DMS53 (cell line): ENCODE data around the gene FDXACB1.

Experiments
- DNase-seq: peaks from one replicate; lab custom pipeline; 2025; lab: John Stamatoyannopoulos, UW

FDXACB1 gene

DNA sequence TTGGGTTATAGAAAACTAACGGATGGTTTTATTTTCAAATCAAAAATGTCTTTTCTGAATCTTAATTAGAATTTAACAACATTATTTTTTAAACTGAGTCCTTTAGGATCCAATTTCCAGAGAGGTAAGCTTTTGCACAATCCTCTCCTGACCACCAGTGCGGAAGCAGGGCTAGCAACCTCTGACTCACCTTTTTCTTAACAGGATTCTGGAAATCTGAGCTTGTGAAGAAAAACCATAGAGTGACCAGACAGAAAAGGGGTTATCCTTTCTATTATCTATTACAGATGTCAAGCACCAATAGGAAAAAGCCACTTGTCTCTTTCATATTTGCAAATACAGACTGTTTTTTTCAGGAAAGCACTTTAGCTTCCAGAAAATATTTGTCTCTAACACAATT is 32.9 kb downstream of the FDXACB1 start:
- no peak for DNase-seq

DNA sequence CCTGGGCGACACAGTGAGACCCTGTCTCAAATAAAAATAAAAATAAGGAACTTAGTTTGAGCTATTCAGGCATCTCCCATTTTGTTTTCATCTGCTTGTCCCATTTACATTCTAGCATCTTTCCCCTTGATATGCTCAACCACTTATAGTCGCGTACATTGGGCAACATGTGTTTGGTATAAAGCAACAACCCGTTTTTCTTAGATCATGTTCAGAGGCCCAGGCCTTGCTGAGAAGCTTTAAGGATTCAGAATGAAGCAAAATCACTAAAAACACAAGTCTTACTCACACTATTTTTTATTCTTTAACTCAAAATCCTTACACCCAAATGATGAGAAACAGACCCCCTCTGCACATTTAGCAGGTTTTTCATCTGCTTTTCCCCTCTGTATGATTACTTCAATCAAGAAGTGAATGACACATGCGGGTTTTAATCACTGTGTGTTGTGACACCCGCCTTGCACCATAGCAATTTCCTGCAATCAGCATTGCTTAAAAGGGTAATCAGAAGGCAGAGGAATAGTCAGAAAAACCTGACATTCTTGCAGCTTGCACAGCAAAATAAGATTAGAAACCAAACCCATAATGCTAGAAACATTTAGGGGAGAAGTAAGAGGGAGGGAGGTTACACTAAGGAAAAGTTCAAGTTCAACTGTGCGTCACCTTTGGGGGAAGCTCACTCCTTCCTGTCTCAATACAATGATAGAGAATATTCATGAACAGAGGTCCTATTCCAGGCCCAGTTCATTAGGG is 33.5 kb downstream of the FDXACB1 start:
- no peak for DNase-seq

DNA sequence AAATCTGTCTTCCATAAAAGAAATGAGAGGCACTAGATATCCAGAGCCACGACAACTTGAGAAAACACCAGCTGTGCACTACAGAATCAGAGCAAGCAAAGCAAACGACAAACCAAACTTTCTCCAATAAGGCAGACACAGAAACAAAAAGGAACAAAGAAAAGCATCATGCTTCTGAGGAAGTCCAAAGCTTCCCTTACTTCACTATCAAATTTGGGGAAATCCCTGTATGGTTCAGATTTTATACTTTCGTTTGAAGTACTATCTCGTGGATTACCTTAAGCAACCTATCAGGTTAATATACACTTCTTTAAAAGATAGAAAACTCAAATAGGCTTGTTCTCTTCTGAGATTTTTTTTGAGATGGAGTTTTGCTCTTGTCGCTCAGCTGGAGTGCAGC is 35.3 kb downstream of the FDXACB1 start:
- DNase-seq = no peak

DNA sequence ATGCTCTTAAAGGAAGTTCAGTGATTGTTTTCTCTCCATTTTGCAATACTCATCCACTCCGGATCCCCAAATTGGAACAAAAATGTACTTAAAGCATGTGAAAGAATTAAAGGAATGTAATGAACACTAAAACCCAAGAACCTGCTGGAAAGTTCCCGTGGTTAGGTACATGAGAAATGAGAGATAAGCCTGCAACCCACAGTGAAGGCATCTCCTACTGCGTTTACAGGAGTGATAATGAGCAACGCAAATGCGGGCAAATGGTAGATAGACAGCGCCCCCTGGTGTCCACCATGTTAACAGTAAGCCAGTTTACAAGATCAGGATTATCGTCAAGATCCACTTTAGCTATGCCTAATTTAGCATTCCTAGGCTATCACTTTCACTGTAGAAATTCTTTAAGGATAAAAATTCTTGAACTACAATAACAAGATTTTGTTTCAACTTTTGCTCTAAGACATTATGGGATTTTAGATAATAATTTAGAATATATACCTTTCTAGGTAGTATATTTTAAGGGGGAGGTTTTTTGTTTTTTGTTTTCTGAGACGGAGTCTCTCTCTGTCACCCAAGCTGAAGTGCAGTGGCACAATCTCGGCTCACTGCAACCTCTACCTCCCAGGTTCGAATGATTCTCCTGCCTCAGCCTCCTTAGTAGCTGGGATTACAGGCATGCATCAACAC is 37.5 kb downstream of the FDXACB1 start:
- DNase-seq = peak; percentile 88

DNA sequence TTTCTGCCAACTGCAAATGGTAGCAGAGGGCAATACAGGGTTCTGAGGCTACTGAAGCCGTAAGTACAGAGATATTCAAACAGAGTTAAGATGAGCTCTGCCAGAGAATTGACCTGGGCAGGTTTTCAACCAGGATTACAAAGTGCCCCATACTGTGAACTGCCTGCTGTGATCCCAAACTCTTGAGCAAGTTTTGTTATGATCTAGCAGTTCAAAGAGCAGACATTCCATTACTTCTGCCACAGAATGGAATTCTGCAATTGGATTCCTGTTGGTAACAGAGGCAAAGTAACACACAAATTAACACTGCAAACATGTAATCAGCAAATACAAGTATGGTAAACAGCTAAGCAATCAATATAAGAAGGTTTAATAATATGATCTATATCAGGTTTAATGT is 38.8 kb downstream of the FDXACB1 start:
- DNase-seq = no peak

DNA sequence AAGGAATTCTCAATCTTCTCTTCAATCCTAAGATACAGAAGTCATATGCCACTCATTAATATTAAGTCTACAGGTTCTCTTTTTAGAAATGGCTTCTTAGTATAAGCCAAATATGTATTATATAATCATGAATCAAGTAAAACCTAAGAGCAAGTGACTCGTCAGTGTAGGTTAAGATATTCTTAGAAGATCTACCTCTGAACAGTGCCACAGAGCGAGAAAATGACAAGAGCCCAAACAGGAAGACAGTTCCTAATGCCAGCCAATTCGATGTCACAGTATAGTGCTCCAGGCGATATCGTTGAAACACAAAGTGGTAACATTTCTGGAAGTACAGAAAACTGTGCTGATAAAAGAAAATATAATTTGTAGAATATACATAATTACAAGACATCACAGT is 40.9 kb downstream of the FDXACB1 start:
- no peak for DNase-seq

DNA sequence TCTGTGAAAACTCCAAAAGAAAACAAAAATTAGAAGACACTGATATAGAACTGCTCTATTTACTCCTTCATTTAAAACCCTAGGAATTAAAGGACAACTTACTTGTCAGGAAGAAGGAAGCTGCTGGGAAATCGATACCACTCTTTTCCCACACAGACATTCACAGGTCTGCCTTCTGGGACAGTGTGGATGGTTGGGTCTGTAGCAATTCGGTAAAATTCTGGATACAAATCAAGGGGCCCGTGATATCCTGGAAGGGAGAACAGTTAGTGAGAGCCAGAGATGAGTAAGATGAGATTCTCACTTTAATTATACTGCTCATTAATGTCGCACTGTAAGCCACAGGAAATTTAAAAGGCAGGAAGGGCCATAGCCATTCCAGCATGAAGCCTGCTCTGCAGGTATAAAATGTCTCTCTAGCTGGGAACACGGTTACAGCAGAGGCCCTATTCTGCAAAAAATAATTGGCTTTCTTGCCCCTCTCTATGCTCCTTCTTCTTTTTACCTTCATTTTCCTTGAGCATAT is 41.5 kb downstream of the FDXACB1 start:
- no peak for DNase-seq

DNA sequence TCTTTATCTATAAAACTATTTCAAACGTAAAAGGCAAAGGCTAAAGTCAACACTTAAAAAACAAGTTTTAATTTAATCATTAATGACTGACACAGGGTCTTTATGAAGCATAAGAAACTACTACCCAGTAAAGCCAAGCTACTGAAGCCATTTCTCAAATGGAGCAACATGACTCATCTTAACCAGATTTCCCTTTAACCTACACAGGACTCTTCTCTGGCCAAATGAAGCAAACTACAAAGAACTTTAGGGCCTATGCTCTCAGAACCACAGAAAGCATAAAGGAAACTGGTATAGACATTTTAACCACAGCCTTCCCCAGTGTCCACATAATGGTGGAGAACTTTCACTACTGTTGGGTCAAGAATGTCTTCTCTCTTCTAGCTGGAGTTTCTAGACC is 42.2 kb downstream of the FDXACB1 start:
- DNase-seq = no peak

DNA sequence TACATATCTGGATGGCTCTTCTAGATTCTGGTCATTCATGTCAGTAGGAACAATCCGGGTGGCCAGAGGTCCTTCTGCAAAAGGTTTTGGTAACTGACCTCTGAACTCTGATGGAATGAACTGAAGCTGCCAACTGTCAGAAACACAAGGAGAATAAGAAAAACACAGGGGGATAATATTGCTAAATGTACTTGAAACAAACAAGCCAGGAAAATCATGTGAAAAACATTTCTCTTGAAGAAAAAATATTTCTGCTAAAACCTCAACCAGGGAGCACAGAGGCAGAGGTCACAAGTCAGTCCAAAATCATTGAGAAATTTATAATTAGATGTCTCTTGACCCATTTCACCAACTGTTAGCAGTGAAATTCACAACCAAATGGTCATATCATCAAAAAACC is 42.8 kb downstream of the FDXACB1 start:
- no peak for DNase-seq

DNA sequence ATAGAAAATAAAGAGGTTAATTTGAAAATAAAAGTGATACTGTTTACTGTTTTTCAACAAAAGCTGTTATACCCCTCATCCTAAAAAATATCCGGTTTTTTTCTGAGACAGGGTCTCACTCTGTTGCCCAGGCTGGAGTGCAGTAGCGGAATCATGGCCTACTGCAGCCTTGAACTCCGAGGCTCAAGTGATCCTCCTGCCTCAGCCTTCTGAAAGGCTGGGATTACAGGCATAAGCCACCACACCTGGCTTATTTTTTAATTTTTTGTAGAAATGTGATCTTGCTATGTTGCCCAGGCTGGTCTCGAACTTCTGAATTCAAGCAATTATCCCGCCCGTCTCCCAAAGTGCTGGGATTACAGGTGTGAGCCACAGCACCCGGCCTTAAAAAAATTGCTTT is 43.3 kb downstream of the FDXACB1 start:
- DNase-seq = no peak

DNA sequence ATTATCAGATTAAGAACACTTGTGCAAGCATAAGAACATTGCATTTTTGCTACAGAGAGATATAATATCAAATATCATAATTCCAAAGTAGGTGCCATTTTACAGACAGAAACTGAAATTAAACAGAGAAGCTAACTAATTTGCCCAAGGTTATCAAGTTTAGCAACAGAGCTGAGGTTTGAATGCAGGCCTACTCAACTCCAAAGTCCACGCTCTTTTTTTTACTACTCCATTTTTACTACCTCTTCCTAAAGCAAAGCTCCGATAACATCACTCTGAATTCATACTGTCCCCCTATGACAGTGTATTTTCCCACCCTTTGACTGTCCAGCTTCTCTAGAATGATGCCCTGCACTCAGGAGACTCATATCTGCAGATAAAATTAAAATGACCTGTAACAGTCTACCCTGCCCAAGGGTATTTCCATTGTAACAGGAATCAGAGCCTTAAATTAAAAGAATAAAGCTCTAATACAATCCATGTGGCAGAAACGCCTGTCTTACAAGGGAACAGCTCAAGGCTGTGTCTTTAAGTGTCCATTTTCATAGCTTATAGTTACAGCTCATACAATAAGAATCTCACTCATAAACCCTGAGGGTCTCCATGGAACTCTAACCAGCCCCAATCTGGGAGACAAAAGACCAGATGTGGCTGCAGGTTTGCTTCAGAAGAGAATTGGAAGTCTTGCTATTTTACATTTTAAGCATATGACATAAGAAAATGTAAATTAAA is 44.4 kb downstream of the FDXACB1 start:
- DNase-seq = no peak

DNA sequence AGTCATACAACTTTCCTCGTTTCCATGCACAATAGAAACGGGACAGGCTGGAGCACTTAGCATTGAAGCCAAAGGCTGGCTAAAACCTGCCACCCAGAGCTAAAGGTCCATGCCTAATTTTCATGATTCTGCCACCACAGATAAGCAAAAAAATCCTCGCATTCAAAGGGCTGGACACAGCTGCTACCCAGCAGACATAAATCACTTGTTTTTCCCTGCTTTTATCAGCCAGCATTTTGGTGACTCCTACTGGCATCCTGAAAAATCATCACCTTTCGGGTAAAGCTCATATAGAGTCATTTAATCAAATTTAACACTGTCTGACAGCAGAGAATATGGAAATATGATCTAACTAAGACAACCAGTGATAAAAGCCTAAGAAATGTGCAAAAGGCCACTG is 45.4 kb downstream of the FDXACB1 start:
- peak; percentile 36 for DNase-seq

DNA sequence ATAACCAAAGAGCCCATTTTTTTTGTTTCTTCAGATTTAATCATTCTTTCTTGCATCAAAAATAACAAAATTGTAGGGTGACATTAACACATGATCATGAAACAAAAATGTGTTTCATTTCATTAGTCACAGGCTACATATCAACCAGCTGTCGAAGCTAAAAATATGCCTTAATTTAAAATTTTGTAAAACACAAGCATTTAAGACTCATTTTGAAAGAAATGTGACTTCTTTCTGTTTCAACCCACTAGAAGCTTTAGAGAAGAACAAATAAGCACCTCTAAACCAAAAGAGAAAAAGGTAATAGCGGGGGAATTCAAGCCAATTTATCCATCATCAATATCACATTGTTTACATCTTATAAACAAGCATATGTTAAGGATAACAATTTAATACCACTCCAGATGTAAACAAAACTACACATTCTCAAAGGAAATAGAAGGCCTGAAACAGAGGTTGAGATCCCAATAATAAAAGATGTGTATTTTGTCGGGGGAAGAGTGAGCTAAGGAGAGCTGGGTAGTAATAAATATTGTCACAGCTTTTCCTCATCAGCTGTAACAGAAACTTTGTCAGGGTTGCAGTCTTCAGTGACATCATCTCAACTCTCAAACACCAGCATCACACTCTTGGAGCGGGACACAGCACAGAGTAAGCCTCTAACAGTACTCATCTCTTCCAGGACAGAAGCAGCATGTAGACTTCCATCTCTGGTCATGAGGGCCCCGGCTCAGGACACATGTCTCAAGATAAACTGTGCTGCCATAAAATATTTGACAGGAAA is 49.6 kb downstream of the FDXACB1 start:
- no peak for DNase-seq

DNA sequence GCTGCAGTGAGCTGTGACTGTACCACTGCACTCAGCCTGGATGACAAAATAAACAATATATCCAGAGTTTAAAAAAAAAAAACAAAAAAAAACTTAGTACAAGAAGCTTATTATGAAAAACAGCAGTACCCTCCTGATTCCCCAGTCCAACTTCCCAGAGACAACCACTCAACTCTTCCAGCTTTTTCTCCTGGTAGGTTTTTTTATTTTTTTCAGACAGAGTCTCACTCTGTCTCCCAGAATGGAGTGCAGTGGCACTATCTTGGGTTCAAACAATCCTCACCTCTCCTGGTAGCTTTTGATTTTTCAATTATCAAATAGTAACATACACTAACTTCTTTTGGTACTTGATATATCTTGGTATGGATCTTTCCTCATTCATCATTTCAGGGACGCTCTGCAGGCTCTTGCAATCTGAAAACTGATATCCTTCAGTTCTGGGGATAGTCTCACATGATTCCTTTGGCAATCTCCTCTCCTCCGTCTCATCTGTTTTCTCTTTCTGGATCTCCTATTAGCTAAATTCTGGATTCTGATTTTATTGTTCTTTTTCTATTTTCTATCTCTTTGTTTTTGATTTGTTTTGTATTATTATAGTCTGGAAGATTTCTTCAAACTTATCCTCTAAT is 52.5 kb downstream of the FDXACB1 start:
- no peak for DNase-seq
